Fibroblast of the conjunctiva (primary cell): ENCODE measurements around the gene SPAG16.

Source experiments
- DNase-seq: peaks from one replicate; pipeline ENCODE4 v3.0.0-alpha.2; 2010; ENCODE audit warnings: low read depth

SPAG16 gene

DNA sequence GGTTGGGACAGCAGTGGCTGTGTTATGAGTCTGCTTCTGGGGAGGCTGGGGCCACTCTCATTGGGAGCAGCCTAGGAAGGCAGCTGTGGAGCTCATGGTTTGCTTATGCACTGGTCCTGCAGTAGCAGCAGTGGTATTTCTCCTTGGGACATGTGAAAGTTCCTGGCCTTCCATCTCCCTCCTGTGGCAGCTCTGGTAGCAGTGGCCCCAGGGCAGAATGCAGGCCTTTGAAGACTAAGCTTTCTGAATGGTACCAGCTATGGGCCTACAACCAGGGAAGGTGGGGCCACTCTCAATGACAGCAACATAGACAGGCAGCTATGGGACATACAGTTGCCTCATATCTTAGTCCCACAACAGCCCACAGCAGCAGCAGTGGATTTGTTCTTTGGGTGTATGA lies 1009.3 kb downstream of the SPAG16 start:
- no peak for DNase-seq

DNA sequence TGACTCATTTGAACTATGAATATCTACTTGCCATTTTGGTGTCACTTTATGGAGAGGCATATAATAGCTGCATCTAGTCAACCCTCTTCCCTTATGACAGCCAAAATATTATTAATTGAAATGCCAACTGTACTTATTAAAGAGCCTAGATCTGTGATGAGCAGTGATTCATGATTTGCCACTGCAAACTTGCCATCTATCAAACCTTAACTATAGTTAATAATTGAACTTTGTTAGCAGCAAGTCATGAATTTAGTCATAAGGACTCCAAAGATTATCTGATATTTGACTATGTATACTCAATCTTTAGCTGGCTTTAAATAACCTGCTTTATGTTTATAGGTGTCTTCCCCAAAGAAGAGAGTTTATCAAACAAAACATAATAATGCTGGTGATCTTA lies 1010.2 kb downstream of the SPAG16 start:
- DNase-seq, result no peak

DNA sequence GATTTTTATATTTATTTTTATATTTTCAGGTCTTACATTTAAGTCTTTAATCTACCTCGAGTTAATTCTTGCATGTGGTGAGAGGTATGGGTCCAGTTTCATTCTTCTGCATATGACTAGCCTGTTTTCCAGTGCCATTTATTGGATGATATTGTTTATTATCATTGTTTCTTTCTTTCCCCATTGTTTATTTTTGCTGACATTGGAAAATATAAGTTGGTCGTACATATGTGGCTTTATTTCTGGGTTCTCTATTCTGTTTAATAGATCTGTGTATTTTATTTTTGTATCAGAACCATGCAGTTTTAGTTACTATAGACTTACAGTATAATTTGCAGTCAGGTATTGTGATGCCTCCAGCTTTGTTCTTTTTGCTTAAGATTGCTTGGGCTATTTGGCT lies 1013.2 kb downstream of the SPAG16 start:
- DNase-seq, result no peak

DNA sequence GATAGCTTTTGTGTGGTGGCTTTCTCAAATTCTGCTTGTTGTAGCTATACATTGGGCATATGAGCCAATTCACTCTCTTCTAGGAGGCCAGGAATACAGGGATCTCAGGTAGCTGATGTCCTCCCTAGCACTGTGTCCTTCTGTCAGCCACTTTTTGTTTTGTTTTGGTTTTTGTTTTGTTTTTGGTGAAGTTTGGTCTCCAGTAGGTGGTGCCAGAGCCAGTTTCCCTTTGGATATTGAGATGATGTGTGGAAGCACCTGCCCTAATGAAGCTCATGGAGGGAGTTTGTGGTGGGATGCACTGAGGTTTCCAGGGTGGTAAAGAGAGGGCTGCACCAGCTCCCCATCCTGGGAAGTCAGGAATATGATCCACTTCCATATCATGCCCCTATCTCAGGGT lies 1026.1 kb downstream of the SPAG16 start:
- no peak for DNase-seq

DNA sequence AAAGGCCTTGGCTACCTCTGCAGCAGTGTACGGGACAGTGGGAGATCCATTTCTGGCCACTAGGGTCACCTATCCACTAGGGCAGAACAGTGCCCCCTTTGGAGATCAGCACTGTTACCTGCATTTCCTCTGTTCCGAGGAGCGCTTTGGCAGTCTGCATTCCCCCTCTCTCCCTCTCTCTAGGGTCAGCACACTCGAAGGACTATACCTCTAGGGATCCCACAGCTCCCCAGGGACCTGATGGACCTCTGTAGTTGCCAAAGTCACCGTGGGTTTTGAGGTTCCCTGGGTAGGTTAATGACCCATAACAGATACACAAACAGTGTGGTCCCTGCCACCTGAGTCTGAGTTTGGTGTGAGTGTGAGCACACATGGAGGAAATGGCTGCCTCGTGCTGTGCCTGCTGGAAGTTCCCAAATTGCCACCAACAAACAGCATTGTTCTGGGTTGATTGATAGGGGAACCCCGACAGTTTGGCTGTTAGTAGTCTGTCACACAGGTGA lies 1026.8 kb downstream of the SPAG16 start:
- no peak for DNase-seq

DNA sequence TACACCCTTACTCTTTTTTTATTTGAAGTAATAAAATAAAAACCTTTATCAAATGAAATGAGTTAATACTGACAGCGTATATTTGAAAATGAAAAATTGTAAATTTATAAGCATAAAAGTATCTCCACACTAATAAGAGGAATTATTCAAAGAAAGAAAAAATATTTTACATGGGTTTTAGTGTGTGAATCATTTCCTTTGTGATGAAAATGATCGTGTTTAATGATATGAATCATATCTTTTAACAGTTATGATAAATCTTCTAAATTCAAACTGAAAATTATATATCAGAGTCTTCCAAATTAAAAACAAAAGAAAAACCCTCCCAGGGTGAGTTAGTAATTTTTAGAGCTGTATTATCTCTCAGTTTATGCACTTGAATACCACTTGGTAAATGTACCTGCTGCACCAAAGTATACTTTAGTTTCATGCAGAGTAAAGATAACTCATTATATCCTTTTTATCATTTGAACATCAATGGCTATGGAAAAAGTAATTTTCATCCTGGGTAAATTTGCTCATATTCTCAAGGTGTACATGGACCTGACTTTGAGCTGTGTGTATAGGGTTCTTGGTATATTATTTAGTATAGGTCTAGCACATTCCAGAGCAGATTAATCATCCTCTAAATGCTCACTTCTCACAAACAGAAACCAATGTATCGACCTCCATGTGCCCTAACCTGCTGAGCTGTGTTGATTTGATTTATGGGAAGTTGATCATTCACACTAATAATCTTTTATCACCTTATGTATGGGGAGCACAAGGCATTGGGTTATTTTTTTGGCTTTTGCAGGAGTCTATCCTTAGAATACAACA lies 1027.9 kb downstream of the SPAG16 start:
- DNase-seq, result no peak

DNA sequence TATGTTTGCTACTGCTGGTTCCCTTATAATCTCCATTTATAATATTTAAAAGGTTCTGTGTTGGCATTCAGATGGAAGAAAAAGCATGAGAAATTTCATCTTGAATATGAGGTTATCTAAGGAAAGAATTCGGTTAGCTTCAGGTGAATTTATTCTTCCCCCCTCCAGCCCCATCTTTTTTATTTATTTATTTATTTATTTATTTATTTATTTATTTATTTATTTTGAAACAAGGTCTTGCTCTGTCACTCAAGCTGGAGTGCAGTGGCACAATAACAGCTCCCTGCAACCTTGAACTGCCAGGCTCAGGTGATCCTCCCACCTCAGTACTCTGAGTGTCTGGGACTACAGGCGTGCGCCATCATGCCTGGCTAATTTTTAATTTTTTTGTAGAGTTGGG lies 1031.1 kb downstream of the SPAG16 start:
- DNase-seq, result no peak

DNA sequence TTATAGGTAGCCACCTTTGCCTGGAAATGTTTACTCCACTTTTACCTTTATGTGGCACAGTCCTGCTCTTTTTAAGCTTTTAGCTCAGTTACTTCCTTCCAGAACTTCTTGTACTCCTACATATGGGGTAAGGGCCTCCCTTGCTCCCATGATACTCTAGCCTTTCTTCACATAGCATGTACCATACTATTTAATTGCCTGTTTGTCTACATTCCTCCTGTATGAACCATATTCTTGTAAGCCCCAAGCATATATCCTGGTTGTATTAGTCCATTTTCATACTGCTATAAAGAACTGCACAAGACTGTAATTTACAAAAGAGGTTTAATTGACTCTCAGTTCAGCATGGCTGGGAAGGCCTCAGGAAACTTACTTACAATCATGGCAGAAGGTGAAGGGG lies 1035.9 kb downstream of the SPAG16 start:
- no peak for DNase-seq

DNA sequence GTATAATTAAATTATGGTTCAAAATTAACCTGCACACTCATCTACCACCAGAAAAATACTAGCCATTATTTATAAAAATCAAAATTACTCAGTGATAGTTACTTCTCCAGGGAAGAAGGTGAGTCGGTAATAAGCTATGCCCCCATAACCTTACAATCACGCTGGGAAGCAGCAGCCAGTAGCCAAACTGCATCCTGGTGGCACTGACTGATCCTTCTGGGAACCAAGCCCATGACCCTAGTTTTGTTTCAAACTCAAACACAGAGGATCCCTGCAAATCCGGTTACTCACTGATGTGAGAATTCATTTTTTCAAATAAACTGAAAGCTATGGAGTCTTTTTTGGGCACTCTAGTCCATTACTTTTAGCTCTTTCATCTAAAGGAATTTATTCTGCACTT lies 1038.4 kb downstream of the SPAG16 start:
- no peak for DNase-seq

DNA sequence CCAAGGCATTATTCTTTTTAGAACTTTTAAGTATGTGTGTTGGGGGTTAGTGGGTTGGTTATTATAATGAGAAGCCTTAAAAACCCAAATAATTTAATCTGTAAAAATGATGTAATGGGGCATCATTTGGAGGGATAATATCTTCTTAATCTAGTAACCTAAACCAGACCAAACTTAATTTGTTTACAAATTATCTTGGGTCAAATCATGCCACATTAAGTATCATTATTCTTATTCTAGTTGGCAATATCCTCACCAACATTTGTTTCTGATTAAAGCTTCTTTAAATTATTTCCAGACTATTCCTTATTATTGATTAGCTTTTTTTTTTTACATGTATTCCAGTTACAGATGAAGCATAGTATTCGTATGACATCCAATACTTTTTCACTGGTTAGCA lies 1041.1 kb downstream of the SPAG16 start:
- DNase-seq, result no peak

DNA sequence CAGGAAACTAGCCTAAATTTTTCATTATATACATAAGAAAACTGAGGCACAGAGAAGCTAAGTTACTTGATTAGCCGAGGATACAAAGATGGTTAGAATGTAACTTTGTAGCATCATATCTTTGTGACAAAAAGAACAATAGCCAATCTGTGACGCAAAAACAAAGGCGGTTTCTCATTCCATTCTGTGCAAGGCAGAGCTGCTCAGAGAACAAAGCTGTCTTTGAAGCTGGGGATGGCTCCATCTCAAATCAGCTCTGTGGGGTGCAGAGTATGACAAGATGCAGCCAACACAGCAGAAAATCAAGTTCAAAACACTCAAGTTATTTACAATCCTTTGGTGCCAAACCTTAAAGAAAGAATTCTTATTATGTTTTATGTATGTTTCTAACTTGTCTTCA lies 1044.7 kb downstream of the SPAG16 start:
- DNase-seq, result no peak

DNA sequence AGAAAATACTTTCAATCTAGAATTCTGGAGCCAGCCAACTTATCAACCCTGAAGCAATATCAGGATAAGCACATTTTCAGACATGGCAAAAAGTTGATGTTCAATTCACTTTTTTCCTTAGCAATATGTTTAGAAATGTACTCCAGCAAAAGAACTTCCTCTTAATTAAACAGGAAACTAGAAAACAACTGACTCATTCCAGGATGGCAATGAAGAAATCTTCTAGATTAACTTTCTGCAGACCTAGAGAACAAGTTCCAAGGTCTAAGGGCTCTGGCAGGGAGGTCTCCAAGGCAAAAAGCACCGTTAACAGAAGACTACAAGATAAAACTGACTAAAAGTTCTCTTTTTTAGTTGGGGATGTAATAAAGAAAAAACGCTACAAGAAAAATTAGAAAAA lies 1057.4 kb downstream of the SPAG16 start:
- no peak for DNase-seq

DNA sequence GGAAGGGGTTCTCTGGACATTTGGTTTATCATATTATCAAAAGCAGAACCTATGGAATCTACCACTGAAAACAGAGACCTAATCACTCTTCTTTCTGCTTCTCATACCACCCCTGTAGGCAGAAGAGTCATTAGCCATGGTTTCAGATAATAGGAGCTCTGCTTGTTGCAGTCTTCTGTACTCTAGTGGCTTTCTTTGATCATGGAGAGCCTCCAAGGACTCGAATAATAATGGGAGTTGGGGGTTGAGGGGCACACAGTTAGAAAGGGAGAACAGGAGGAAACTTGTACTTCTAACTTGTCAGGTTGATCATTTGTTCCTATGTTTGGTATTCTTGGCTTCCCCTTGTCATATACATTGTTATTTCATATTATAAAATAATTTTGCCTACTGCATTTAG lies 1074.2 kb downstream of the SPAG16 start:
- DNase-seq, result no peak

DNA sequence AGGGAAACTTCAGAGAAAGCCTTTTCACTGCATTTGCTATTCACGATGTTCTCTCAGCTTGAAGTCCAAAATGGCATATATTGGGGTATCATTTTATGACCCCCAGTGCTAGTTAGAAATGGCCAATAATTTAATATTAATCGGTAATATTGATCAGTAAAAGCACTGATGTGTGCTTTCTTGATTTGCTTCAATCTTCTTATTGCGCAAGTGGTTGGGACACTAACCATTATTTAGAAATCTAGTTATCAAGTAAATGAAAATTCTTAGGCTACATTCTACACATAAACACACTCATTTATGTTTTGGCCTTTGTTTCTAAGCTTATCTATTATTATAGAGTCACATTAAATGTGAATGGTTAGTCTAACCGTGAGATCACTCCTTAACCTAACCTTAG lies 1076.9 kb downstream of the SPAG16 start:
- no peak for DNase-seq

DNA sequence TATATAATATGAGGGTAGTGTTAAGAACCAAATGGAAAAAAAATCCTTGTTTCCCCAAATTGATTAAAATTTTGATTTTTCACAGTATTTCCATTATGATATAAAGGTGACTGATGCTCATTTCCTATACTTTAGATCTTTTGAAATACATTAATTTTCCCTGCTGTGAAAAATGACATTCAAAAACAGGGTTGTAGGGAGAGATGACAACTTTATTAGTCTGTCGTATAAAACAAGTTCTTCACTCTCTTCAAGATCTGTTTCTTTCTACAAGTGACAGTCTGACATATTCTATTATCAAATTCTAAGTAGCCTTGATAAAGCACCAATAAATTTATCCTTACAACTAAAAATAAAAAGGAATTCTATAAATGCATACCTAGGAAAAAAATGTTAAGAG lies 1081.3 kb downstream of the SPAG16 start:
- no peak for DNase-seq

DNA sequence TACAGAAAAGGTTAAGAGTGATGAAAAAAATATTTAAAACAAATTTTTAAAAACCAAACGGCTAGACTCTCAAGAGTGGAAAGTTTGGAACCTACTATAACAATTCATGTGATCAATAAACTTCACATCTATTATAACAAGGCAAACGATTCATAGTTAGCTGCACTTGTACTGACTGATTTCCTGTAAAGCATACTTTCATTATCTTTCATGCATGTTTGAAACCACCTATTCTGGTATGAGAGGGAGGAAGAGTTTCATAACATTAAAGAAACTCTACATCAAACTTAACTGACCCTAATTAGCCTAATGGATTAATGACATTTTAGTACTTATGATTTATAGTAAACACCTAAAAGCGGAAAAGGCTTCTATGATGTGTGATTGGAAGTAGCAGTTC lies 1082.9 kb downstream of the SPAG16 start:
- DNase-seq, result no peak

DNA sequence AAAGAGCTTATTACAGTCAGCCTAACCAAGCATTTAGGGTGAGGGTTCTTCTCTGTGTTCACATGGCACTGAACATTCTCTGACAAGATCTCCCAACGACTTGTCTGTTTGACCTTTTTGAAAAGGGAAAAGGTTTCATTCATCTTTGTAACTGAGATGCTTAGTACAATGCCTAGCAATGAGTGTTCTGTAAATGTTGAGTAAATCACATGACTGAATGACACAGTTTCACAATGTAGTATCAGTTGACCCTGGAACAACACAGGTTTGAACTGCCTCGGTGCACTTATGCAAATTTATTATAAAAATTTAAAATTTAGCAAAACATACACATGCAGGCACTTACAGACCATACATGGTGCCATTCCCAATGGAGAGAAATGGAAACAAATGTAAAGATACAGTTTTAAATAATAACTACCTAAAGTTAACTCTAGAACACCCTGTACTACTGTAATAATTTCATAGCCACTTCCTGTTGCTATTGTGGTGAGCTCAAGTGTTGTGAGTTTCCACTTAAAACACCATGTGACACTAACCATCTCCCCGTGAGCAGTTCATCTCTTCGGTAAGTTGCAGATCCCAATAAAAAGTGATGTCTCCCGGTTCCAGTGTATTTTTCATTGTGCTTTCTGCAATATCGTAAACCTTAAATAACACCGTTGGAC lies 1092.5 kb downstream of the SPAG16 start:
- no peak for DNase-seq

DNA sequence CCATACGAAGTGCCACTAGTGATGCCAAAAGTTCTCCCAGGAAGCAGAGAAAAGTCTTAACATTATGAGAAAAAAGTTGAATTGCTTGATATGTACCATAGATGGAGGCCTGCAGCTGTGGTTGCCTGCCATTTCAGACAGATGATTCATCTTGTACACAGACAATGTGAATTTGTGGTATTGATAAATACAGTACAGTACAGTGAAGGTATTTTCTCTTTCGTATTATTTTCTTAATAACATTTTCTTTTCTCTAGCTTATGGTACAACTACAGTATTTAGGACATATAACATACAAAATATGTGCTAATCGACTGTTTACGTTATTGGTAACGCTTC lies 1093.0 kb downstream of the SPAG16 start:
- DNase-seq, result no peak

DNA sequence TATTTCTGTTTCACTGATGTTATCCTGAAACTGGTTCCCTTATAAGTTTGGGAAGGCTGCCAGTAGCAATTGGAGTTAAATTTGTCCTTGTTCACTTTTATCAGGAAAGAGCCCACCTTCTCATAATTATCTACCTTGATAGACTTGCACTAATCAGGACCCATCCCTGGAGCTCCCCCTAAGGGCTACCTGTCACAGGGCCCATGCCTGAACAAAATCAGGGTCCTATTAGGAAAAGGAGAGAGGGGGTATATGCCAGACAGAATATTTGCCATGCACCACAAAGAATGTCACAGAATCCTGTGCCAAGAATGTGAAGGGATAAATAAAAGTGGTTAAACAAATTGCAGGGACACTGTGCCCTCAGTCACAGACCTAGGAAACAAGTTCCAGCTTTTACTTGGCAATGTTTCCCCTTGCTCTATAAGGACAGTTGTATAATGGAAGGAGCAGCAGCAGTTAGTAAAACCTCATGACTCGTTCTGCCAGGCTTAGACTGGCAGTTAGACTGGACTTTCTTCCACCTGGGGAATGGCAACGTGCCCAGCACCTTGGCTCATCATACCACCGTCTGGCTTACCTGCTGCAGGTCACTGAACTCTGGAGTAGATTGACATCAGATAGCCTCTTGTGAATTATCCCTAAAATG lies 1094.3 kb downstream of the SPAG16 start:
- no peak for DNase-seq

DNA sequence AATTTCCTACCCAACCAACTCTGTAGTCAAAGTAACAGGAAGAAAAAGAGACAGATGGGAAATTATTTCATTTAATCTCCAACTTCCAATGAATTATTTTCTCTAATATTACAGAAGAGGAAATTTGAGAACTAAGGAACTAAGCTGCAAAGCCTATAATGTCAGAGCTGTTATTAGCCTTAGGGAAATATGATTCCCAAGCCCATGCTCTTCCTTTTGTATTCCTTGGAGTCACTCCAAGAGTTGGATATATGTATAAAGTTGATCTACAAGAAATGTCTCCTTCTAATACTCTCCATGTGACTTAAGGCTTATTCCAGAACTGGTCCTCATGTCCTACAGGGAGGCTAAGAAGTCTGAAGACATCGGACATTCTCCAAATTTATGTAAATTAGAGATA lies 1095.0 kb downstream of the SPAG16 start:
- no peak for DNase-seq

DNA sequence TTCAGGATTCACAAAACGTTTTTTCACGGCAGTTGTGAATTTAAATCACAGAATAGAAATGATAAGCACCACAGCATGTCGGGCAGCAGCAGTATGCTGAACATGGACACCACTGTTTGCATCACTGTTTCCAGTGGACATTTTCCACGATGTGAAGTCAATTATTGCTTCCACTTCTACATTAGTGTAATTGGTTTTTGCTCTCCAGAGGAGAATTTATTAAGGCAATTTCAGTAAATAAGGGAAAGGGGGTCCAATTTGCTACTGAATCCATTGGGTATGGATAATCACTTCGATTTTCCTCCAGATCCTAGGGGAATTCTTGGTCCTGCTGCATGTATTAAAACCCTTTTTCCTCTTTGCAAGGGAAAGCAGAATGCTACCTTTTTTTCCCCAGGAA lies 1096.4 kb downstream of the SPAG16 start:
- DNase-seq, result no peak

DNA sequence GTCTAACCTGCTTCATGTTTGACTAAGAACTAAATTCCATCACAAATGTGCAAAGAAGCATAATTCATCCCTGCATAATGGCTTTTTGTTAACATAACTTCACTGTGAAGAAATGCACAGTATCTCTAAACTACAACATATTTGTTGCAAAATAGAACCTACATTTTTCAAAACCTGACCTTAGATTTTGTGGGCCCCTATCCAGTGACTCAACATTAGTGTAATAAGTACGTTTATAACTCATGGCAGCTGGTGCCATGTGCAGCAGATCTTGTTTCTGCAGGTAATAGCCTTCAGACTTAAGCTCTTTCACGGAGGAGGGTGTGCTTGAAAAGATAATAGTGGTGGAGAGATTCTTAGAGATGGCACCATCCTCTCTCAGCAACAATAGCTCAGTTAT lies 1098.0 kb downstream of the SPAG16 start:
- DNase-seq, result no peak

DNA sequence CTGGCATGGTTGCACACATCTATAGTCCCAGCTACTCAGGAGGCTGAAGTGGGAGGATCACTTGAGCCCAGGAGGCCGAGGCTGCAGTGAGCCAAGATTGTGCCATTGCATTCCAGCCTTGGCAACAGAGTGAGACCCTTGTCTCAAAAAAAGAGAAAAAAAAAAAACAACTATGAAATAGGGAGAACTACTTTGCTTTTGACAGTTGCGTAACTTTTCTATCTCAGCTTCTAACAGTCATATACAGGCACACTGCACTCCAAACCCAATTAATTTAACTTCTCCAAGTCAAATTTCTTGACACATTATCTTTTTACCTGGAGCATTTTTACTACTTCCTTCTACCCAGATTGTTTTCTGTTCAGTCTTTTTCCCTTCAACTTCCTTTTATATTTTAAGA lies 1102.5 kb downstream of the SPAG16 start:
- no peak for DNase-seq
